GM12878 (cell line): ENCODE data around the gene ZBTB21. TPM values are rescaled to one million over a fixed set of nuclear protein-coding genes. Genes with fewer than 3 reads are reported as not detected.

Experiments
- ATAC-seq: fragments of 200-7000 bp; cut with Tn5 transposase; 3 replicates; pipeline ENCODE4 v1.9.1; 2020; ENCODE audit warnings: mild to moderate bottlenecking, moderate library complexity
- BruUV-seq: library from RNA; stranded (reverse); fragments of 400-500 nt; replicated peaks from 2 replicates; lab custom pipeline; 2021; lab: Mats Ljungman, UMichigan
- CTCF ChIA-PET: fragments of 300-600 bp; sonication (Branson Sonifier 250); formaldehyde crosslinking; extraction: SDS; loops from one replicate; lab custom pipeline; 2021; ENCODE audit warnings: inconsistent platforms; lab: Yijun Ruan, JAX
- POLR2A ChIA-PET: fragments of 350-600 bp; formaldehyde crosslinking; extraction: SDS; loops from one replicate; lab custom pipeline; 2021; ENCODE audit warnings: inconsistent platforms; lab: Charles Lee
- RAD21 ChIA-PET: fragments of 300-600 bp; sonication (Branson Sonifier 250); formaldehyde crosslinking; loops from one replicate; lab custom pipeline; 2023; ENCODE audit warnings: antibody characterized with exemption; ENCODE audit not compliant: unreplicated experiment; lab: Charles Lee
- SMC1A ChIA-PET: fragments of 300-600 bp; sonication (Branson Sonifier 250); formaldehyde crosslinking; loops from one replicate; lab custom pipeline; 2023; ENCODE audit not compliant: unreplicated experiment, uncharacterized antibody; lab: Charles Lee
- DNase-seq: peaks from one replicate; pipeline ENCODE4 v3.0.0-alpha.2; 2011; ENCODE audit warnings: low read depth, low spot score
- FAIRE-seq: peaks from 3 replicates; lab custom pipeline; 2011; peaks lifted over from hg19 to GRCh38; lab: Jason Lieb, UNC
- H2AFZ ChIP-seq: 2 replicates; pipeline ENCODE4 v1.6.0; 2011; ENCODE audit warnings: low read depth, low read length, control low read depth; ENCODE audit not compliant: control insufficient read depth
- H3K27ac ChIP-seq: 2 replicates; pipeline ENCODE4 v1.5.1; 2011; ENCODE audit warnings: control low read depth; ENCODE audit not compliant: control insufficient read depth, insufficient read depth
- H3K27me3 ChIP-seq, 2 experiments: replicated peaks in 1 of 2; 2 replicates each; pipeline versions ENCODE4 v1.6.0 to v1.6.1; 2011; ENCODE audit warnings: low read length in 1 of 2; ENCODE audit not compliant: control insufficient read depth in 2 of 2, insufficient read depth in 2 of 2
- H3K36me3 ChIP-seq, 2 experiments: 2 replicates each; pipeline ENCODE4 v1.5.1; 2011; ENCODE audit warnings: low read length in 1 of 2; ENCODE audit not compliant: control insufficient read depth in 2 of 2, insufficient read depth in 2 of 2
- H3K4me1 ChIP-seq: 2 replicates; pipeline ENCODE4 v1.6.1; 2011; ENCODE audit warnings: mild to moderate bottlenecking, low read length, moderate library complexity, mixed read lengths; ENCODE audit not compliant: control insufficient read depth, insufficient read depth
- H3K4me2 ChIP-seq: 2 replicates; pipeline ENCODE4 v1.6.0; 2011; ENCODE audit warnings: control low read depth; ENCODE audit not compliant: control insufficient read depth, insufficient read depth
- H3K4me3 ChIP-seq: fragments of 200-600 bp; sonication (generic); 2 replicates; pipeline ENCODE4 v1.5.1; 2016
- H3K79me2 ChIP-seq: 2 replicates; pipeline ENCODE4 v1.6.0; 2011; ENCODE audit warnings: low read length; ENCODE audit not compliant: control insufficient read depth, insufficient read depth
- H3K9ac ChIP-seq: 2 replicates; pipeline ENCODE4 v1.8.0; 2011; ENCODE audit warnings: low read length, control low read depth, mixed read lengths; ENCODE audit not compliant: control insufficient read depth, insufficient read depth
- H3K9me3 ChIP-seq: replicated peaks from 3 replicates; pipeline ENCODE4 v1.5.1; 2011; ENCODE audit warnings: mild to moderate bottlenecking, low read length; ENCODE audit not compliant: control insufficient read depth, insufficient read depth
- H4K20me1 ChIP-seq: 2 replicates; pipeline ENCODE4 v1.6.0; 2011; ENCODE audit not compliant: control insufficient read depth, insufficient read depth
- BRCA1 ChIP-seq: IDR thresholded peaks from 2 replicates; pipeline ENCODE4 v1.6.1; 2011; ENCODE audit warnings: low read depth, low read length, improper control_type of control experiment
- CHD2 ChIP-seq: IDR thresholded peaks from 2 replicates; pipeline ENCODE4 v1.6.1; 2011; ENCODE audit warnings: low read depth, low read length, improper control_type of control experiment, borderline replicate concordance
- MYB ChIP-seq: fragments of 150-350 bp; IDR thresholded peaks from 2 replicates; pipeline ENCODE4 v1.6.1; 2014; ENCODE audit warnings: mild to moderate bottlenecking, low read depth, low read length, borderline replicate concordance
- RB1 ChIP-seq: fragments of 450-650 bp; formaldehyde crosslinking; IDR thresholded peaks from 2 replicates; pipeline ENCODE4 v1.6.1; 2017; ENCODE audit warnings: mild to moderate bottlenecking, borderline replicate concordance
- SIN3A ChIP-seq: IDR thresholded peaks from 2 replicates; pipeline ENCODE4 v1.6.1; 2012; ENCODE audit warnings: low read depth, low read length, improper control_type of control experiment
- SMARCA5 ChIP-seq: fragments of 450-650 bp; IDR thresholded peaks from 2 replicates; pipeline ENCODE4 v1.6.1; 2017; ENCODE audit warnings: mild to moderate bottlenecking
- TCF12 ChIP-seq: IDR thresholded peaks from 2 replicates; pipeline ENCODE4 v1.6.1; 2011; ENCODE audit warnings: low read depth, mild to moderate bottlenecking, low read length
- TCF7 ChIP-seq: IDR thresholded peaks from 2 replicates; pipeline ENCODE4 v1.6.1; 2014; ENCODE audit warnings: antibody characterized with exemption, borderline replicate concordance
- ZNF24 ChIP-seq: fragments of 450-650 bp; IDR thresholded peaks from 2 replicates; pipeline ENCODE4 v1.6.1; 2017; ENCODE audit warnings: antibody characterized with exemption, mild to moderate bottlenecking
- whole genome bisulfite sequencing: methylation state at CpG from one replicate; pipeline ENCODE4 v1.1.6; 2016; ENCODE audit warnings: low lambda C conversion rate; ENCODE audit not compliant: insufficient replicate concordance, insufficient coverage; ENCODE audit errors: missing lambda C conversion rate; 5-methylcytosine and 5-hydroxymethylcytosine counted together
- in situ Hi-C: fragments of 300-500 bp; cut with MboI; formaldehyde crosslinking; loops from 9 replicates; pipeline ENCODE4 v1.14.3; 2018; ENCODE audit warnings: mixed read lengths
- intact Hi-C: fragments of 100-400 bp; cut with micrococcal nuclease; formaldehyde crosslinking; loops from one replicate; pipeline ENCODE4 v1.14.2; 2022; ENCODE audit not compliant: unreplicated experiment
- polyA plus RNA-seq, 11 experiments: library from polyadenylated mRNA; depleted of rRNA in 4 of 11; unstranded in 6 of 11; stranded (reverse) in 5 of 11; fragments of >200 nt; fragmentation: Nextera tagmentation in 4 of 11; fragmentation: Illumina TruSeq in 1 of 11; extraction: Ambion mirVana in 4 of 11; extraction: Trizol in 1 of 11; gene quantifications; 1 replicate in 1 of 11; 2 replicates in 10 of 11; pipeline versions ENCODE4 v1.2.1 to v1.2.3, GENCODE V29; 2011 to 2016; ENCODE audit warnings: inconsistent platforms in 2 of 11, missing spikeins in 2 of 11, low read depth in 1 of 11
- total RNA-seq, 4 experiments: library from RNA; depleted of rRNA in 3 of 4; stranded (reverse); fragments of >200 nt in 3 of 4; fragmentation: Illumina TruSeq in 1 of 4; extraction: Trizol in 1 of 4; gene quantifications; 2 replicates each; pipeline versions ENCODE4 v1.2.1 to v1.2.3, GENCODE V29; 2013 to 2021
- TF ChIP-seq, protein P1 (sequence below): IDR thresholded peaks from 2 replicates; pipeline ENCODE4 v1.6.1; 2011; ENCODE audit warnings: mild to moderate bottlenecking, low read depth, low read length, moderate library complexity; ENCODE audit not compliant: insufficient replicate concordance
- TF ChIP-seq, protein P2 (sequence below): IDR thresholded peaks from 2 replicates; pipeline ENCODE4 v1.6.1; 2012; ENCODE audit warnings: mild to moderate bottlenecking, low read depth, low read length
- TF ChIP-seq, protein P3 (sequence below): IDR thresholded peaks from 2 replicates; pipeline ENCODE4 v1.6.1; 2012; ENCODE audit warnings: low read depth, low read length, improper control_type of control experiment
- TF ChIP-seq, protein P4 (sequence below): fragments of 150-350 bp; IDR thresholded peaks from 2 replicates; pipeline ENCODE4 v1.6.1; 2014; ENCODE audit warnings: mild to moderate bottlenecking, low read depth, low read length

Gene ZBTB21
- total and polyA plus RNA-seq, 10 of the 15 experiments (the other 5 are each of a cell fraction or from before 2014, with no cell fraction given) = 1.8 to 21.6 (median 10.6) TPM

DNA sequence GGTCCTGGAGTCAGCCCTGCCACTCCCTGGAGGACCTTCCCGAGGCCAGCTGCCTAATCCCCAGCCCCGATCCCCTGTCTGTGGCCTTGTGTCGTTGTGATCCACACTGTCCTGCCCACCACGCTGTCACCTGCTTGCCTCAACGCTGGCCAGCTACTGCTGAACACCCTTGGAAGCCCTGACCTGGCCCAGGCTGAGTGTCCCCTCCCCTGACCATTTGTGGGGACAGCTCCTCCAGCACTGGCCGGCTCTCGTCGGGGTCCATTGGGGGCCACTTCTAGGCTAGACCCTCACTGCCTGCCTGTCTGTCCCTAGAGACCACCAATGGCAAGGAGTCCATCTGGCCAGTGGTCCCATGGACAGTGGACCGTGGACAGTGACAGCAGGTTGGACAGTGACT is 49.0 kb upstream of the ZBTB21 start:
- ChIA-PET POLR2A (no interaction called here), SMC1A (no interaction called here), CTCF (no interaction called here), RAD21 (interaction anchor here (0.7 kb wide), 1 partner anchor 243 kb away, joined by 3 read pairs; no protein-coding TSS in a partner anchor)
- 88% methylated on average over 9 of the region's 9 CpGs for WGBS
- Histone ChIP-seq H2AFZ (no peak overlapping the region), H4K20me1 (no peaks in the 10 kb centered on the region), H3K27ac (no peak overlapping the region), H3K36me3 (no peaks in the 10 kb centered on the region), H3K79me2 (no peaks in the 10 kb centered on the region), H3K27me3 (no peaks in the 10 kb centered on the region), H3K4me2 (no peak overlapping the region), H3K9me3 (no peaks in the 10 kb centered on the region), H3K9ac (no peak overlapping the region), H3K4me1 (peaks cover 35% of the 10 kb centered on the region), H3K4me3 (no peak overlapping the region)
- intact Hi-C loops (no loop called here), in situ Hi-C loops (no loop called here)
- no TSS peak for BruUV-seq
- FAIRE-seq = no peak
- no peak for ATAC-seq
- TF ChIP-seq, protein P1, sequence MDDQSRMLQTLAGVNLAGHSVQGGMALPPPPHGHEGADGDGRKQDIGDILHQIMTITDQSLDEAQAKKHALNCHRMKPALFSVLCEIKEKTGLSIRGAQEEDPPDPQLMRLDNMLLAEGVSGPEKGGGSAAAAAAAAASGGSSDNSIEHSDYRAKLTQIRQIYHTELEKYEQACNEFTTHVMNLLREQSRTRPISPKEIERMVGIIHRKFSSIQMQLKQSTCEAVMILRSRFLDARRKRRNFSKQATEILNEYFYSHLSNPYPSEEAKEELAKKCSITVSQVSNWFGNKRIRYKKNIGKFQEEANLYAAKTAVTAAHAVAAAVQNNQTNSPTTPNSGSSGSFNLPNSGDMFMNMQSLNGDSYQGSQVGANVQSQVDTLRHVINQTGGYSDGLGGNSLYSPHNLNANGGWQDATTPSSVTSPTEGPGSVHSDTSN = no peak
- TF ChIP-seq, protein P2, sequence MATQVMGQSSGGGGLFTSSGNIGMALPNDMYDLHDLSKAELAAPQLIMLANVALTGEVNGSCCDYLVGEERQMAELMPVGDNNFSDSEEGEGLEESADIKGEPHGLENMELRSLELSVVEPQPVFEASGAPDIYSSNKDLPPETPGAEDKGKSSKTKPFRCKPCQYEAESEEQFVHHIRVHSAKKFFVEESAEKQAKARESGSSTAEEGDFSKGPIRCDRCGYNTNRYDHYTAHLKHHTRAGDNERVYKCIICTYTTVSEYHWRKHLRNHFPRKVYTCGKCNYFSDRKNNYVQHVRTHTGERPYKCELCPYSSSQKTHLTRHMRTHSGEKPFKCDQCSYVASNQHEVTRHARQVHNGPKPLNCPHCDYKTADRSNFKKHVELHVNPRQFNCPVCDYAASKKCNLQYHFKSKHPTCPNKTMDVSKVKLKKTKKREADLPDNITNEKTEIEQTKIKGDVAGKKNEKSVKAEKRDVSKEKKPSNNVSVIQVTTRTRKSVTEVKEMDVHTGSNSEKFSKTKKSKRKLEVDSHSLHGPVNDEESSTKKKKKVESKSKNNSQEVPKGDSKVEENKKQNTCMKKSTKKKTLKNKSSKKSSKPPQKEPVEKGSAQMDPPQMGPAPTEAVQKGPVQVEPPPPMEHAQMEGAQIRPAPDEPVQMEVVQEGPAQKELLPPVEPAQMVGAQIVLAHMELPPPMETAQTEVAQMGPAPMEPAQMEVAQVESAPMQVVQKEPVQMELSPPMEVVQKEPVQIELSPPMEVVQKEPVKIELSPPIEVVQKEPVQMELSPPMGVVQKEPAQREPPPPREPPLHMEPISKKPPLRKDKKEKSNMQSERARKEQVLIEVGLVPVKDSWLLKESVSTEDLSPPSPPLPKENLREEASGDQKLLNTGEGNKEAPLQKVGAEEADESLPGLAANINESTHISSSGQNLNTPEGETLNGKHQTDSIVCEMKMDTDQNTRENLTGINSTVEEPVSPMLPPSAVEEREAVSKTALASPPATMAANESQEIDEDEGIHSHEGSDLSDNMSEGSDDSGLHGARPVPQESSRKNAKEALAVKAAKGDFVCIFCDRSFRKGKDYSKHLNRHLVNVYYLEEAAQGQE = no peak
- TF ChIP-seq SIN3A (no peak), TCF7 (no peak), BRCA1 (no peak), TCF12 (no peak), ZNF24 (no peak), CHD2 (no peak), SMARCA5 (no peak), RB1 (no peak), MYB (no peak)
- TF ChIP-seq, protein P3, sequence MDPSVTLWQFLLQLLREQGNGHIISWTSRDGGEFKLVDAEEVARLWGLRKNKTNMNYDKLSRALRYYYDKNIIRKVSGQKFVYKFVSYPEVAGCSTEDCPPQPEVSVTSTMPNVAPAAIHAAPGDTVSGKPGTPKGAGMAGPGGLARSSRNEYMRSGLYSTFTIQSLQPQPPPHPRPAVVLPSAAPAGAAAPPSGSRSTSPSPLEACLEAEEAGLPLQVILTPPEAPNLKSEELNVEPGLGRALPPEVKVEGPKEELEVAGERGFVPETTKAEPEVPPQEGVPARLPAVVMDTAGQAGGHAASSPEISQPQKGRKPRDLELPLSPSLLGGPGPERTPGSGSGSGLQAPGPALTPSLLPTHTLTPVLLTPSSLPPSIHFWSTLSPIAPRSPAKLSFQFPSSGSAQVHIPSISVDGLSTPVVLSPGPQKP = no peak
- TF ChIP-seq, protein P4, sequence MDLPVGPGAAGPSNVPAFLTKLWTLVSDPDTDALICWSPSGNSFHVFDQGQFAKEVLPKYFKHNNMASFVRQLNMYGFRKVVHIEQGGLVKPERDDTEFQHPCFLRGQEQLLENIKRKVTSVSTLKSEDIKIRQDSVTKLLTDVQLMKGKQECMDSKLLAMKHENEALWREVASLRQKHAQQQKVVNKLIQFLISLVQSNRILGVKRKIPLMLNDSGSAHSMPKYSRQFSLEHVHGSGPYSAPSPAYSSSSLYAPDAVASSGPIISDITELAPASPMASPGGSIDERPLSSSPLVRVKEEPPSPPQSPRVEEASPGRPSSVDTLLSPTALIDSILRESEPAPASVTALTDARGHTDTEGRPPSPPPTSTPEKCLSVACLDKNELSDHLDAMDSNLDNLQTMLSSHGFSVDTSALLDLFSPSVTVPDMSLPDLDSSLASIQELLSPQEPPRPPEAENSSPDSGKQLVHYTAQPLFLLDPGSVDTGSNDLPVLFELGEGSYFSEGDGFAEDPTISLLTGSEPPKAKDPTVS = no peak
- no peak for DNase-seq
